HUES6 (cell line): ENCODE results near the gene ST6GALNAC2.

Experiments used
- H3K27ac ChIP-seq: 2 replicates; pipeline ENCODE4 v1.7.0; 2013; ENCODE audit warnings: low read depth, mild to moderate bottlenecking, low read length, inconsistent platforms
- H3K27me3 ChIP-seq: 2 replicates; pipeline ENCODE4 v1.6.1; 2013; ENCODE audit warnings: low read length; ENCODE audit not compliant: control insufficient read depth, insufficient read depth
- H3K36me3 ChIP-seq: 2 replicates; pipeline ENCODE4 v1.6.1; 2013; ENCODE audit warnings: low read length; ENCODE audit not compliant: control insufficient read depth, insufficient read depth
- H3K4me1 ChIP-seq: 2 replicates; pipeline ENCODE4 v1.6.1; 2013; ENCODE audit warnings: low read length; ENCODE audit not compliant: control insufficient read depth, insufficient read depth
- H3K4me3 ChIP-seq: 2 replicates; pipeline ENCODE4 v1.5.1; 2013; ENCODE audit warnings: low read depth, low read length
- H3K9ac ChIP-seq: one replicate; pipeline ENCODE4 v1.6.1; 2013; ENCODE audit warnings: mild to moderate bottlenecking, low read length
- H3K9me3 ChIP-seq: 2 replicates; pipeline ENCODE4 v1.6.1; 2013; ENCODE audit warnings: low read depth, low read length; ENCODE audit not compliant: control insufficient read depth, insufficient read depth

ST6GALNAC2 gene

DNA sequence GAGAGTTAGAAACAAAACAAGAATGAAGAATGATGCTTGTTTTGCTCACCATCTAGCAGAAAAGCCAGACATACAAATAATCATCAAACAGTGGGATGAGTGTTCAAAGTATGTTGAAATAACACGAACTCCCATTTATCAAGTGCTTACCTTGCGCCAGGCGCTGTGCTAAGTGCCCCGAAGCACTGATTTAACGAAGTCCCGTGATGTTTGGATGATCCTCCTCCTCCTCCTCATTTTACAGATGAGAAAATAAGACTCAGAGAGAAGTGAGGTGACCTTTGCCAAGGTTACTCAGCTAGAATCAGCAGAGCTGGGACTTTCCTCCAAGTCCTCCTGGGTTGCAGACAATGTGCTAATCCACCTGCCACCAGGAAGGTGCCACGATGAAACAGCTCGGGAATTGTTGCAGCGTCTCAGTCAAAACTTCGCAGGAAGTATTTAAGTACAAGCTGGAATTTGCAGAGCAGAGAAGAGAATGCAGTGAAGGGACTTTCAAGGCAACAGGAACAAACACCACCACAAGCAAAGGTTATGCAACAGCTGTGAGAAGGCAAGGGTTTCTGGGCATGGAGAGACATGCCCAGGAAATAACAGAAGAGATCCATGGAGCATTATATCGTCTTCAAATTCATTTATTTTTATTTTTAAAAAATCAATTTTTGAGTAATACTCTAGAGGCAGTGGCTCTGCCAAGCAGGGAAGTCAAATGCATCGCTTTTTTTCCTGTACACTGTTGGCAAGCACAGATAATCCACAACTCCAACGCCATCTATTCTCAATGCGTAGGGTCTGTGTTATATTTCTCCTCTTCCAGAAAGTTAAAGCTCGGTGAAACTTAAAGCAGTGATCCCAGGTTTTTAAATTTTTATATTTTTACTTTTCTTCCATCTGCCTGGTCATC, 34.7 kb downstream of the ST6GALNAC2 start:
- peaks cover 19% of the 10 kb centered on the region for H3K4me1 ChIP-seq
- H3K9ac ChIP-seq = no peak overlapping the region
- no peak overlapping the region for H3K4me3 ChIP-seq
- peak overlapping the region; percentile 44; the same call in 1 of the 2 replicates for H3K27ac ChIP-seq
- no peaks in the 10 kb centered on the region for H3K9me3 ChIP-seq
- no peaks in the 10 kb centered on the region for H3K27me3 ChIP-seq
- no peaks in the 10 kb centered on the region for H3K36me3 ChIP-seq

DNA sequence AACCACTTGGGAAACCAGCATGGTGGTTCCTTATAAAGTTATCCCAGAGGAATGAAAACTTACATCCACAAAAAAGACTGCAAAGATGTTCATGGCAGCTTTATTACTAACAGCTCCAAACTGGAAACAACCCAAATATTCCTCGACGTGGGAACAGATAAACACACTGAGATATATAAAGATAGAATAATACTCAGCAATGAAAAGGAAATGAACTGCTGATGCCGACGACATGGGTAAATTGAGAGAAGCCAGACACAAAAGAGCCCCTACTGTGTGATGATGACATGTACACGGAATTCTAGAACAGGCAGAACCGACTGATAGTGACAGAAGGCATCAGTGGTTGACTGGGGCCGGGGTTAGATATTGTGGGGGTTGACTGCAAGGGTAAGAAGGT, 36.1 kb downstream of the ST6GALNAC2 start:
- Histone ChIP-seq H3K27ac (no peak overlapping the region), H3K9me3 (no peaks in the 10 kb centered on the region), H3K4me1 (peaks cover 22% of the 10 kb centered on the region), H3K9ac (no peak overlapping the region), H3K27me3 (no peaks in the 10 kb centered on the region), H3K4me3 (no peak overlapping the region), H3K36me3 (no peaks in the 10 kb centered on the region)

- no peak overlapping the region for H3K9ac ChIP-seq
- H3K4me3 ChIP-seq = no peak overlapping the region
These were observed 36.5 kb downstream of the ST6GALNAC2 start for GRCh38 chr17:76549215-76549518.

DNA sequence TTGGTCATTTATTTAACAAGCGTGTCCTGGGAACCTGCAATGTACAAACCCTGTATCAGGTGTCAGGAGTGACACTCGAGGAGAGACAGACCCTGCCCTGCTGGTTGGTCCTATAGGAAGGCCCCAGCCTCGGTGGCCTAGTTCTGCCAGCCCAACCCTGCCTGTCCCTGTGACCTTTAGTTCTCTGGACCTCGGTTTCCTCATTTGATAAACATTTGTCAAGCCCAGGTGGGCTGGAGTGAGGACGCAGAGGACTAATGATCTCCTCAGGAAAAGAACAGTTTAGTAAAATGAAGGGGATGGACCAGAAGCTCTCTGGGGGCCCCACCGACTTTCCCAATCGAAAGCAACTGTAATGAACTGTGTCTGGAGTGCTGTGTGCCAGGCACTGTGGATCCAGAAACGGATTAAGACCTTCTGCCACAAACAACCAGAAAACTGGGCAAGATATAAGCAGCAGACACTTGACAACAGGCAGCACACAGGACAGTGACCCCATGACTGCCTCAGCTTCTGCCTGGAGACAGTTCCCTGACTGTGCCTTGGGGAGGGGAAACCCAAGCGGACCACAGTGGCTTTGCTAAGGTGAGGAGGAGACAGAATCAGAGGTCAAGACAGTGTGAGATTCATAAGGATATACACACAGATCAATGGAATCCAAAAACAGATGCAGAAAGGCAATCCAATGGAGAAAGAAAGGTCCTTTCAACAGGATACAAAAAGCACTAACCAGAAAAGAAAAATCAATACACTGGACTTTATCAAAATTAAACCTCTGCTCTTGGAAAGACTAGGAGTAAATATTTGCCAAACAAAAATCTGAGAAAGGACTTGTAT, 37.1 kb downstream of the ST6GALNAC2 start:
- H3K36me3 ChIP-seq = no peaks in the 10 kb centered on the region
- no peak overlapping the region for H3K4me3 ChIP-seq

More at GRCh38 chr17:76549215-76549518, 36.5 kb downstream of the ST6GALNAC2 start:
- H3K27me3 ChIP-seq = no peaks in the 10 kb centered on the region
- H3K9me3 ChIP-seq = no peaks in the 10 kb centered on the region
- no peaks in the 10 kb centered on the region for H3K36me3 ChIP-seq
- H3K27ac ChIP-seq = no peak overlapping the region
- H3K4me1 ChIP-seq = peaks cover 26% of the 10 kb centered on the region

GRCh38 chr17:76547642-76548202, 37.9 kb downstream of the ST6GALNAC2 start:
- no peak overlapping the region for H3K9ac ChIP-seq
- no peaks in the 10 kb centered on the region for H3K9me3 ChIP-seq
- H3K4me3 ChIP-seq = no peak overlapping the region
- H3K36me3 ChIP-seq = no peaks in the 10 kb centered on the region
- no peak overlapping the region for H3K27ac ChIP-seq
- peaks cover 36% of the 10 kb centered on the region for H3K4me1 ChIP-seq
- no peaks in the 10 kb centered on the region for H3K27me3 ChIP-seq

More for the DNA sequence above, 37.1 kb downstream of the ST6GALNAC2 start:
- Histone ChIP-seq H3K9ac (no peak overlapping the region), H3K9me3 (no peaks in the 10 kb centered on the region), H3K27ac (no peak overlapping the region), H3K4me1 (peaks cover 31% of the 10 kb centered on the region), H3K27me3 (no peaks in the 10 kb centered on the region)

DNA sequence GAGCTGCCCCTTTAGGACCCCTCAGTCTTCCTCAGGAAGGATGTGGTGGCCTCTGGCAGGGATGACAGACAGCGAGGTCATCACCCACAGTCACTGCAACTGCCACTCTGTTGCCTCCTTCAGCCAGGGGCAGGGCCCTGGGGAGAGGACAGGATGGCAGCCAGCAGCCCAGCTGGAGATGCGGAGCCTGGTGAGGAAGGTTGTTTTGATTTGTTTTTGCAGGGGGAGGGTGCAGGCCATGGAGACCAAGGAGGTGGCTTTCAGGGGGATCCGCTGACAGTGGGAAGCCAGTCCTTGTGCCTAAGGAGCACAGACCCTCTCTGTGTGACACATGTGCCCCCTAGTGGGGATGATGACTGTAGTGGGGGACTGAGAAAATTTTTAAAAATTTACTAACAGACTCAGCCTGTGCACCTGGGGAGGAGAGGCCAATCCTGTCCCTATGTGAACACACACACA, 38.4 kb downstream of the ST6GALNAC2 start:
- Histone ChIP-seq H3K4me1 (peaks cover 36% of the 10 kb centered on the region), H3K4me3 (no peak overlapping the region), H3K9ac (no peak overlapping the region), H3K27me3 (no peaks in the 10 kb centered on the region), H3K9me3 (no peaks in the 10 kb centered on the region), H3K27ac (no peak overlapping the region), H3K36me3 (no peaks in the 10 kb centered on the region)

GRCh38 chr17:76546556-76547182, 39.0 kb downstream of the ST6GALNAC2 start:
- Histone ChIP-seq H3K9me3 (no peaks in the 10 kb centered on the region), H3K4me3 (no peak overlapping the region), H3K27me3 (no peaks in the 10 kb centered on the region), H3K27ac (no peak overlapping the region), H3K9ac (no peak overlapping the region), H3K36me3 (no peaks in the 10 kb centered on the region), H3K4me1 (peaks cover 36% of the 10 kb centered on the region)

- Histone ChIP-seq H3K4me3 (no peak overlapping the region), H3K27ac (no peak overlapping the region), H3K4me1 (peaks cover 38% of the 10 kb centered on the region), H3K36me3 (no peaks in the 10 kb centered on the region), H3K27me3 (no peaks in the 10 kb centered on the region), H3K9ac (no peak overlapping the region), H3K9me3 (no peaks in the 10 kb centered on the region)
These were observed 39.6 kb downstream of the ST6GALNAC2 start for GRCh38 chr17:76545918-76546555.

DNA sequence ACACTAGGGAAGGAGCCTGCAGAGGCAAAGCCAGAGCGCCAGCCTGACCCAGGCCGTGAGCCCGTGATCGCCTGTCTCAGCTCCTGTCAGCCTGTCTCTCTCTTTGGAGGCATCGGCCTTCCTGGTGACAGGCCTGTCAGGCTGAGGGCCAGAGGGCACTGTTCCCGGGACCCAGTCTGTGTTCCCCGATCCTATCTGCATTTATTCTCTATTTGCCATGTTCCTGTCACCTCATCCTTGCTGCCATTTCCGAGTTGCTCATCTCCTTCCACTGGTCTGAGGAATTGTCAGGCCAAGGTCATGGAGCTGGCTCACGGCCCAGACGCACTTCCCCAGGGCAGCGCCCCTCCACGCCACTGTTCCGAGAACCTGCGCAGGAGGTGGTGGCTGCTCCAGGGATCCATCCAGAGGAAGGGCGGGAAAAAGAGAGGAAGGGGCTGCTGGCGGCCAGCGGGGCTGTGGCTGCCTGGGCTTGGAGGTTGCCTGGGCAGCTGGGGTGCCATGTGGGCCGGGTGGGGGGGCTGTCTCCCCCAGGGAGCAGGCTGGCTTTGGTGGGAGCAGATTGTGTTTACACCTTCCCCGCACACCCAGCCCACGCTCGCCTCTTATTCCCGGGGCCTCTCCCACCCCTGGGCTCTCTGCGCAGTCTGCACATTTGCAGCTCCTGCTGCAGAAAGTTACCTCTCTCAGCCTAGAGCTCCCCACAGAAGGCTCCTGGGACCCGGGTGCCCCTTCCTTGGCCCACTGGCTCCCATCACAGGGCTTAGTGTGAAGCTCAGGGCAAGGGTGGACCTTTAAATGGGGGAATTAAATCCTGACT, 40.9 kb downstream of the ST6GALNAC2 start:
- no peak overlapping the region for H3K27ac ChIP-seq
- peaks cover 39% of the 10 kb centered on the region for H3K4me1 ChIP-seq
- H3K9me3 ChIP-seq = no peaks in the 10 kb centered on the region
- no peak overlapping the region for H3K4me3 ChIP-seq
- peaks cover 2% of the 10 kb centered on the region for H3K27me3 ChIP-seq
- H3K9ac ChIP-seq = no peak overlapping the region
- no peaks in the 10 kb centered on the region for H3K36me3 ChIP-seq
